OCI-LY1 (cell line): Measurements from ENCODE around the gene SAYSD1.

Experiments used
- H2AFZ ChIP-seq: fragments of 200-600 bp; sonication (generic), shearing (Covaris generic); 2 replicates; pipeline ENCODE4 v1.6.0; 2014; ENCODE audit warnings: antibody characterized with exemption, mild to moderate bottlenecking, low read length
- H3F3A ChIP-seq: fragments of 200-600 bp; sonication (generic), shearing (Covaris generic); 2 replicates; pipeline ENCODE4 v1.6.0; 2014; ENCODE audit warnings: mild to moderate bottlenecking, antibody characterized with exemption, low read length, moderate library complexity; ENCODE audit not compliant: insufficient read depth
- H3K27ac ChIP-seq: fragments of 200-600 bp; sonication (generic); 2 replicates; pipeline ENCODE4 v1.5.1; 2014; ENCODE audit warnings: low read length, mixed run types, mild to moderate bottlenecking, low read depth; ENCODE audit not compliant: poor library complexity, severe bottlenecking
- H3K27me3 ChIP-seq: fragments of 200-600 bp; sonication (generic); 2 replicates; pipeline ENCODE4 v1.6.0; 2014; ENCODE audit warnings: antibody characterized with exemption, mild to moderate bottlenecking, low read length, moderate library complexity; ENCODE audit not compliant: insufficient read depth
- H3K36me3 ChIP-seq: fragments of 200-600 bp; sonication (generic); 2 replicates; pipeline ENCODE4 v1.6.1; 2014; ENCODE audit warnings: mild to moderate bottlenecking, antibody characterized with exemption, low read length, moderate library complexity, mixed read lengths; ENCODE audit not compliant: insufficient read depth
- H3K4me1 ChIP-seq: fragments of 200-600 bp; sonication (generic); 2 replicates; pipeline ENCODE4 v1.5.1; 2014; ENCODE audit warnings: mild to moderate bottlenecking, low read length, moderate library complexity; ENCODE audit not compliant: insufficient read depth, severe bottlenecking
- H3K4me2 ChIP-seq: fragments of 200-600 bp; sonication (generic), shearing (Covaris generic); 2 replicates; pipeline ENCODE4 v1.6.1; 2014; ENCODE audit warnings: low read length
- H3K4me3 ChIP-seq: fragments of 200-600 bp; sonication (generic); 2 replicates; pipeline ENCODE4 v1.5.1; 2014; ENCODE audit warnings: low read length, low read depth, mild to moderate bottlenecking, mixed read lengths; ENCODE audit not compliant: poor library complexity, severe bottlenecking
- H3K79me2 ChIP-seq: fragments of 200-600 bp; shearing (Covaris generic); 2 replicates; pipeline ENCODE4 v1.6.1; 2016; ENCODE audit warnings: mixed run types, low read length, mixed read lengths; ENCODE audit not compliant: insufficient read depth
- H3K9ac ChIP-seq: fragments of 200-600 bp; sonication (generic), shearing (Covaris generic); 2 replicates; pipeline ENCODE4 v1.6.1; 2014; ENCODE audit warnings: mild to moderate bottlenecking, low read length, mixed read lengths
- H3K9me2 ChIP-seq: fragments of 200-600 bp; sonication (generic), shearing (Covaris generic); 2 replicates; pipeline ENCODE4 v1.6.1; 2014; ENCODE audit warnings: low read depth, mild to moderate bottlenecking, low read length, mixed read lengths
- H3K9me3 ChIP-seq: fragments of 200-600 bp; shearing (Covaris generic); 2 replicates; pipeline ENCODE4 v1.6.1; 2014; ENCODE audit warnings: low read length, mixed read lengths
- H4K20me1 ChIP-seq: fragments of 200-600 bp; sonication (generic), shearing (Covaris generic); 2 replicates; pipeline ENCODE4 v1.6.0; 2016; ENCODE audit warnings: mild to moderate bottlenecking, low read length; ENCODE audit not compliant: insufficient read depth
- CTCF ChIP-seq: fragments of 200-600 bp; sonication (generic), shearing (Covaris generic); IDR thresholded peaks from 2 replicates; pipeline ENCODE4 v1.5.1; 2017; ENCODE audit warnings: mild to moderate bottlenecking, antibody characterized with exemption, low read length, moderate library complexity, mixed read lengths
- EZH2 ChIP-seq: fragments of 200-600 bp; sonication (generic), shearing (Covaris generic); IDR thresholded peaks from 2 replicates; pipeline ENCODE4 v1.8.0; 2017; ENCODE audit warnings: borderline replicate concordance, mixed run types, mild to moderate bottlenecking, antibody characterized with exemption, low read length, moderate library complexity, mixed read lengths

Gene SAYSD1

GRCh38 chr6:39102821-39103136 lies 12.2 kb downstream of the SAYSD1 start:
- H3K9ac ChIP-seq, result no peak overlapping the region
- no peaks in the 10 kb centered on the region for H3K79me2 ChIP-seq
- no peaks in the 10 kb centered on the region for H3K4me1 ChIP-seq
- H3K4me3 ChIP-seq, result no peak overlapping the region
- no peak overlapping the region for H3K27ac ChIP-seq
- no peaks in the 10 kb centered on the region for H3K27me3 ChIP-seq
- H3K9me2 ChIP-seq, result no peaks in the 10 kb centered on the region
- no peak for TF ChIP-seq EZH2
- no peak for TF ChIP-seq CTCF
- no peaks in the 10 kb centered on the region for H3F3A ChIP-seq
- no peak overlapping the region for H2AFZ ChIP-seq
- peaks cover 3% of the 10 kb centered on the region; the same call in 1 of the 2 replicates for H3K36me3 ChIP-seq
- no peaks in the 10 kb centered on the region for H3K9me3 ChIP-seq
- no peaks in the 10 kb centered on the region for H4K20me1 ChIP-seq
- no peak overlapping the region for H3K4me2 ChIP-seq

DNA sequence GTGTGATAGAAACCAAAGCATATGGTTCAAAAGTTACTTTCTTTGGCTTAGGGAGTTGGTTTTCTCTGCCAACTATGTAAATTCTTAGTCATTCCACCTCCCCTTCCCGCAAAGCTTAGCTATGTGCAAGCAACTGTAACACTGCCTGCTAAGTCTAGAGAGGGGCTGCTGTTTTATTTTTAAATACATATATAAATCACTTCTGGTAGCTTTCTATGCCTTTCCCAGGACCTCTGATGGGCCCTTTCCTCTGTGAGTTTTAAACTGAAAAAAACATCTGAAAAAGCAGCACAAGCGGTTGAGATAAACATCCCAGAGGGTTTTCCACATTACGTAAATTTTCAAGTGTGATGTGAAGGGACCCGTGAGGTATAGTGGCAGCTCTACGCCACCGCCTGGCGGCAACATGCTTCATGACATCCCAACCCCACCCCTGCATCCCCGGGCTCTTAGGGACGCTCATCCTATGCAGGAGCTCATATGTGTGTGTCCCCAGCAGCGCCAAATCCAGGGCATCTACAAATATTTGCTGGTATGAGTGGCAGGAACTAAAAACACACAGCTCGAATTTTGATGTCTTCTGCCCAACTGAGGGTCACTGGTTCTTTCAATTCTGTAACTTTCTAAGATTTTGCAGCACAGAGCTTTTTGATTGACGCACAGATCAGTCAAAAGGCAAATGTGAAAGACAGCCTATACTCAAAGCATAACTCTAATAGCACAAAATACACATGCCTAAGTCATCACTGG lies 12.7 kb downstream of the SAYSD1 start:
- H4K20me1 ChIP-seq, result no peaks in the 10 kb centered on the region
- no peak overlapping the region for H3K4me2 ChIP-seq
- no peaks in the 10 kb centered on the region for H3K9me3 ChIP-seq
- H3K79me2 ChIP-seq, result no peaks in the 10 kb centered on the region
- no peaks in the 10 kb centered on the region for H3F3A ChIP-seq
- H3K36me3 ChIP-seq, result peaks cover 3% of the 10 kb centered on the region; the same call in 1 of the 2 replicates
- no peaks in the 10 kb centered on the region for H3K27me3 ChIP-seq
- H3K4me1 ChIP-seq, result no peaks in the 10 kb centered on the region
- TF ChIP-seq EZH2 (no peak), CTCF (peak; percentile 59)
- no peak overlapping the region for H3K27ac ChIP-seq
- H3K4me3 ChIP-seq, result no peak overlapping the region
- no peak overlapping the region for H2AFZ ChIP-seq
- H3K9me2 ChIP-seq, result no peaks in the 10 kb centered on the region
- no peak overlapping the region for H3K9ac ChIP-seq

- Histone ChIP-seq H3K79me2 (no peaks in the 10 kb centered on the region), H3K27ac (no peak overlapping the region), H3K9ac (no peak overlapping the region)
Observed at GRCh38 chr6:39100358-39100757, 14.6 kb downstream of the SAYSD1 start.

More at GRCh38 chr6:39100358-39100757, 14.6 kb downstream of the SAYSD1 start:
- Histone ChIP-seq H3K27me3 (no peaks in the 10 kb centered on the region), H3K36me3 (peaks cover 3% of the 10 kb centered on the region; the same call in 1 of the 2 replicates), H3F3A (no peaks in the 10 kb centered on the region), H3K4me1 (no peaks in the 10 kb centered on the region), H3K9me2 (no peaks in the 10 kb centered on the region), H3K9me3 (no peaks in the 10 kb centered on the region), H2AFZ (no peak overlapping the region), H3K4me2 (no peak overlapping the region), H4K20me1 (no peaks in the 10 kb centered on the region), H3K4me3 (no peak overlapping the region)
- TF ChIP-seq EZH2 (no peak), CTCF (no peak)
